GM12874 (cell line): ENCODE data around the gene TMTC1.

Experiments
- TF ChIP-seq, protein P1 (sequence below): IDR thresholded peaks from 2 replicates; pipeline ENCODE4 v1.5.1; 2011; ENCODE audit warnings: low read depth, mild to moderate bottlenecking, control low read depth, low read length, moderate library complexity; ENCODE audit not compliant: insufficient read depth

The TMTC1 gene

DNA sequence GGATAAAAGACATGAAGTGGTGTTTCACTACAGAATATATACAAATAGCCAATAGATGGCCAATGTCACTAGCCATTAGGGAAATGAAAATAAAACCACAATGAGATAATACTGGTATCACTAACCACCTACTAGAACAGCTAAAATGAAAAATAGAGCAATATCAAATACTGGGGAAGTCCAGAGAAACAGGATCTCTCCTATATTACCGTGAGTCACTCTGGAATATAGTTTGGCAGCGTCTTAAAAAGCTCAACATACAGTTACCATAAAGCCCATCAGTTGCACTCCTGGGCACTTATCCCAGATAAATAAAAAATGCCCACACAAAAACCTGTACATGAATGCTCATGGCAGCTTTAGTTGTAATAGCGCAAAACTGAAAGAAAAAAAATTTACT lies 101.7 kb downstream of the TMTC1 start:
- TF ChIP-seq, protein P1, sequence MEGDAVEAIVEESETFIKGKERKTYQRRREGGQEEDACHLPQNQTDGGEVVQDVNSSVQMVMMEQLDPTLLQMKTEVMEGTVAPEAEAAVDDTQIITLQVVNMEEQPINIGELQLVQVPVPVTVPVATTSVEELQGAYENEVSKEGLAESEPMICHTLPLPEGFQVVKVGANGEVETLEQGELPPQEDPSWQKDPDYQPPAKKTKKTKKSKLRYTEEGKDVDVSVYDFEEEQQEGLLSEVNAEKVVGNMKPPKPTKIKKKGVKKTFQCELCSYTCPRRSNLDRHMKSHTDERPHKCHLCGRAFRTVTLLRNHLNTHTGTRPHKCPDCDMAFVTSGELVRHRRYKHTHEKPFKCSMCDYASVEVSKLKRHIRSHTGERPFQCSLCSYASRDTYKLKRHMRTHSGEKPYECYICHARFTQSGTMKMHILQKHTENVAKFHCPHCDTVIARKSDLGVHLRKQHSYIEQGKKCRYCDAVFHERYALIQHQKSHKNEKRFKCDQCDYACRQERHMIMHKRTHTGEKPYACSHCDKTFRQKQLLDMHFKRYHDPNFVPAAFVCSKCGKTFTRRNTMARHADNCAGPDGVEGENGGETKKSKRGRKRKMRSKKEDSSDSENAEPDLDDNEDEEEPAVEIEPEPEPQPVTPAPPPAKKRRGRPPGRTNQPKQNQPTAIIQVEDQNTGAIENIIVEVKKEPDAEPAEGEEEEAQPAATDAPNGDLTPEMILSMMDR = no peak

DNA sequence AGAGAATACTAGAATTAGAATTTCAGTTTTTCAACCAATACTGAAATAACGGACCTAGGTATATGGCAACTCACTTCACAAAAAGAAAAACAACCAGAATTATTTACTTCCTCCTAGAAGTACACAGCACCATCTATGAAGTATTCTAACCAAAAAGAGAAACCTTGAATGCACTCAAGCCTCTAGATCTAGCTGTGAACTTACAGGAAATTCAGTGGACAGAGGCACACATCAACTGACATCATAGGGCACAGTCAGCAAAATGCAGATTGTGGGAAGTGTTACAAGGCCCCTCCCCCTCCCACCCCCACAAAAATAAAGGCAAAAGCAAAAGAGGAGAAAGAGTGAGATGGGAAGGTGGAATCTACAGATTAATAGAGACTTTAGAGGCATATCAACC lies 102.4 kb downstream of the TMTC1 start:
- TF ChIP-seq, protein P1 = no peak

DNA sequence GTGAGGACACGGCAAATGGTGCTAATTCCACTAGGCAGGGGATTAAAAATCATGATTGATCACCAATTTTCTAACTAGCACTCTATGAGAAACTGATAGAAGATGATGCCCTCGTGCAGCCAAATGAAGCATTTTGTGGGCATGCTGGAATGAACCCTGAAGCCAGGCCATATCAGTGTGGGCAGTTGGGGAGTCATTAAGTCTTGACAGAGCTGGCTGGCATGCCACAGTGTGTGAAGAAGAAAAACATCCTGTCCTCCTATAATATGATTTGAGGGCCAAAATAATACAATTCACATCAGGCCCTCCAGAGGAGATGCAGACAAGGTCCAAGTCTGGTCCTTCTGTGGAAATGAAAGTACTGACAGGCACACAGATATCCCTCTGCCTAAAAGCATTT lies 107.1 kb downstream of the TMTC1 start:
- TF ChIP-seq, protein P1 = no peak

DNA sequence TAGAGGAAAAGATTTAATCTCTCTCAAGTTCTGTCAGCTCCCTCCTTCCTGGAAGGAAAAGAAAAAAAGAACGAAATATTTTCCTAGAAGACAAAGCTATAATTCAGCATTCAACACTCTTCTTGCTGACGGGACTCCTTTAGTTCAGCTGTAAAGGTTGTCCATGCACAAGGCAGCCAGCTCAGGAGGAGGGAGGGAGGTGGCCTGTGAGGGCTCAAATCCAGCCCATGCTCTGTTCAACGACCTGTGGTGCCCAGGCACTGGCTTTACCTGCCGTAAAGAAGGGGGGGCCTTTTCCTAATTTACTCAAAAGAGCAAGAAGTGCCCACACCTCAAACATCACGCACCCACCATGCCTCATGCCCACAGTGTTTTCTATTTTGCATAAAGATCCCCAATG lies 109.3 kb downstream of the TMTC1 start:
- TF ChIP-seq, protein P1 = no peak

DNA sequence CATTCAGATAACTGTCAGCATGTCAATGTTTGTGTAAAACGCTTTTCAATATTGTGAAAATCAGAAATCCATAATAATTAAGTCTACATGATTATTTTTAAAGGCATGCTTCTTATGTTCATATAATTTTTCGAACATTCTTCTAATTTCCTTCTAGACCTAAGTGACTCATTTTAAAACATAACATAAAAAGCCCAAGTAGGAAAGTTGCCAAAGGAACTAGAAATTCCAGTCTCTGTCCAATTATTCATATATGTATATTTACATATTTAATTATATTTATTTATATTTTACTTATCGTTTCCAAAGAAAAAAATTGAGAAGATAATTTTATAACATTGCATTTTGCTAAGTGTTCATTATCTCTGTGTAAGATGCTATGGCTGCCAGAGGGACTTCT lies 110.4 kb downstream of the TMTC1 start:
- TF ChIP-seq, protein P1 = no peak

DNA sequence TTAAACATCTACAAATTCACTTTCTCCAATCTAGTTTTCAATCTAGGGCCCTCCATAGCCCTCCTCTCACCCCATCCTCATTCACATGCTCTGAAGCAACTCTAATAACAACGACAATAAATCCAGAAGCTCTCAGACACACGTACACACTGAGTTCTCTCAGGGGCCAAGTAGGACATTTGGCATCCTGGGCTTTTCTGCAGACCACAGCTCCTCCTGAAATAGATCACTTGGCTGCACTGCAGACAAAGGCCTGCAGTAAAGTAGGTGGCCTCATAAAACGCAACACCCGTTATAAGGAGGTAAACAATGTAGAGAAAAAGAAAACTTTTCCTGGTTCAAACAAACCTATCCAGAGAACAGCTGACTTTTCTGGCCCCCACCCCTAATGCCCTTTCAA lies 111.2 kb downstream of the TMTC1 start:
- TF ChIP-seq, protein P1 = no peak

DNA sequence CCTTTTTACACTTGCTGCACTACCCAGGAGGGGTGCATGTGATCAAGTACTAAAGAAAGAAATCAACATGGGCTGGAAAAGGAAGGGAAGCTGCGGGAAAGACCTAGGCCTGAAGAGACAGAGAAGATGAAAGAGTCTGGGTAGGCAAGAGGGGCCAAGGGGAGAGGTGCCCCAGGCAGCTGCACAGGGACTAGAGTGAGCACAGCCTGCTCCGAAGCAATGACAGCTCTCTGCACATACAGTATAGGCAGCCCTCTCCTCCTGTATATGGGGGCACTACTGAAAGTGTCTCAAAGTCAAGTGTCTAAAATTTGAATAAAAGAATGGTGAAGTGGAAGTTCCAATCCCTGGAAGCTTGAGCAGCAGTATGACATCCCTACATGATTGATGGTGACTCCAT lies 112.0 kb downstream of the TMTC1 start:
- TF ChIP-seq, protein P1 = no peak

DNA sequence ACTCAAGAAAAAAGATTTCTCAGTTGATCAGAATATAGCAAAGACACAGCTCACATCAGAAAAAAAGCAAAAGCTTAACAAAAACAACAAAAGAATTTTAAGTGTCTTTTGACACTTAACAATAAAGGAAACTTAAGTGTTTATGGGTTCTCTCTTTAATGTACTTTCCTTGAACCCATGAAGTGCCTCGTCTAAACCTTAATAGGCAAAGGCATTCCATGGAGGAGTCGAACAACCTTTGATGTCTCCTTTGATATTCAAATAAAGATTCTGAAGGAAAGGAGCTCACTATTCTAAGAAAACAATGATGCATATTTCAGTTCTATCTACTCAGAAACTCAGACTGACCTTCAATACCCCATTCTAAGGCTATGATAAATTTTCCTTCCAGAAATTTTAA lies 116.7 kb downstream of the TMTC1 start:
- TF ChIP-seq, protein P1 = no peak
